Measurements from ENCODE around the gene CPLX3.

Gene CPLX3

GRCh38 chr15:74840851-74841775 is 14.7 kb downstream of the CPLX3 start:
- Histone ChIP-seq H3K9me2 (replicated peaks; ENCODE audit: low read depth, low read length) (no peaks in the 10 kb centered on the region), H3K4me2 (ENCODE audit: low read depth, low read length, poor library complexity, severe bottlenecking) (peak overlapping the region; percentile 85), H3K4me1 (ENCODE audit: insufficient read depth, low read length, poor library complexity, severe bottlenecking) (peaks cover 40% of the 10 kb centered on the region), H3F3A (ENCODE audit: low read depth) (no peaks in the 10 kb centered on the region; the same call in 1 of the 2 replicates), H3K79me2 (ENCODE audit: insufficient read depth, low read length) (peaks cover 21% of the 10 kb centered on the region), H3K36me3 (ENCODE audit: insufficient read depth, low read length) (peaks cover 3% of the 10 kb centered on the region; the same call in 1 of the 2 replicates), H4K20me1 (ENCODE audit: insufficient read depth, low read length, poor library complexity, severe bottlenecking) (peaks cover 3% of the 10 kb centered on the region), H3K4me3 (ENCODE audit: low read length, poor library complexity, severe bottlenecking) (peak overlapping the region; percentile 94), H3K9me3 (ENCODE audit: insufficient read depth, low read depth, low read length) (no peaks in the 10 kb centered on the region), H3K27me3 (ENCODE audit: insufficient read depth, low read length, poor library complexity, severe bottlenecking) (no peaks in the 10 kb centered on the region), H3K9ac (ENCODE audit: low read depth, low read length, poor library complexity, severe bottlenecking) (peak overlapping the region; percentile 92), H2AFZ (ENCODE audit: low read length) (no peak overlapping the region)
- TF ChIP-seq CTCF (conservative IDR thresholded peaks at IDR 0.05; ENCODE audit: low read length) (0 out of 2 replicates have a peak, but pooled peaks have one; percentile 9), EZH2phosphoT487 (IDR thresholded peaks at IDR 0.05; ENCODE audit: borderline replicate concordance) (no peak)

GRCh38 chr15:74841891-74842373 is 15.5 kb downstream of the CPLX3 start:
- no peak overlapping the region for H2AFZ ChIP-seq (ENCODE audit: low read length)
- peaks cover 3% of the 10 kb centered on the region for H4K20me1 ChIP-seq (ENCODE audit: insufficient read depth, low read length, poor library complexity, severe bottlenecking)
- no peaks in the 10 kb centered on the region for H3K9me3 ChIP-seq (ENCODE audit: insufficient read depth, low read depth, low read length)
- H3K4me1 ChIP-seq (ENCODE audit: insufficient read depth, low read length, poor library complexity, severe bottlenecking): peaks cover 40% of the 10 kb centered on the region
- H3K9ac ChIP-seq (ENCODE audit: low read depth, low read length, poor library complexity, severe bottlenecking): peak overlapping the region; percentile 92
- H3K4me3 ChIP-seq (ENCODE audit: low read length, poor library complexity, severe bottlenecking): peak overlapping the region; percentile 94
- no peaks in the 10 kb centered on the region; the same call in 1 of the 2 replicates for H3F3A ChIP-seq (ENCODE audit: low read depth)
- peaks cover 3% of the 10 kb centered on the region; the same call in 1 of the 2 replicates for H3K36me3 ChIP-seq (ENCODE audit: insufficient read depth, low read length)
- TF ChIP-seq EZH2phosphoT487 (IDR thresholded peaks at IDR 0.05; ENCODE audit: borderline replicate concordance) (no peak), CTCF (conservative IDR thresholded peaks at IDR 0.05; ENCODE audit: low read length) (no peak)
- no peaks in the 10 kb centered on the region for H3K9me2 ChIP-seq (replicated peaks; ENCODE audit: low read depth, low read length)
- peak overlapping the region; percentile 85 for H3K4me2 ChIP-seq (ENCODE audit: low read depth, low read length, poor library complexity, severe bottlenecking)
- no peaks in the 10 kb centered on the region for H3K27me3 ChIP-seq (ENCODE audit: insufficient read depth, low read length, poor library complexity, severe bottlenecking)
- peaks cover 21% of the 10 kb centered on the region for H3K79me2 ChIP-seq (ENCODE audit: insufficient read depth, low read length)

GRCh38 chr15:74842581-74843444 is 16.4 kb downstream of the CPLX3 start, which contains the start of gene ULK3:
ULK3 (minus strand) TSS chr15:74843156; CDS start chr15:74843105, 51 bp downstream.
- peak; percentile 56 for TF ChIP-seq CTCF (conservative IDR thresholded peaks at IDR 0.05; ENCODE audit: low read length)
- TF ChIP-seq EZH2phosphoT487 (IDR thresholded peaks at IDR 0.05; ENCODE audit: borderline replicate concordance): no peak
- Histone ChIP-seq H3F3A (ENCODE audit: low read depth) (no peaks in the 10 kb centered on the region; the same call in 1 of the 2 replicates), H3K4me3 (ENCODE audit: low read length, poor library complexity, severe bottlenecking) (peak within 1 kb of the TSS; percentile 94), H3K27me3 (ENCODE audit: insufficient read depth, low read length, poor library complexity, severe bottlenecking) (no peaks in the 10 kb centered on the region), H3K36me3 (ENCODE audit: insufficient read depth, low read length) (peaks cover 11% of the 10 kb centered on the region; the same call in 1 of the 2 replicates), H4K20me1 (ENCODE audit: insufficient read depth, low read length, poor library complexity, severe bottlenecking) (peaks cover 3% of the 10 kb centered on the region), H3K4me1 (ENCODE audit: insufficient read depth, low read length, poor library complexity, severe bottlenecking) (peaks cover 40% of the 10 kb centered on the region), H3K9me3 (ENCODE audit: insufficient read depth, low read depth, low read length) (no peaks in the 10 kb centered on the region), H2AFZ (ENCODE audit: low read length) (peak within 1 kb of the TSS; percentile 94), H3K4me2 (ENCODE audit: low read depth, low read length, poor library complexity, severe bottlenecking) (peak within 1 kb of the TSS; percentile 91), H3K79me2 (ENCODE audit: insufficient read depth, low read length) (peaks cover 21% of the 10 kb centered on the region), H3K9ac (ENCODE audit: low read depth, low read length, poor library complexity, severe bottlenecking) (peak within 1 kb of the TSS; percentile 92), H3K9me2 (replicated peaks; ENCODE audit: low read depth, low read length) (no peaks in the 10 kb centered on the region)

Measured in Loucy (cell line).